MM.1S (cell line): ENCODE results near the gene TRIM54.

ENCODE experiments used
- CTCF ChIP-seq: fragments of 300-600 bp; sonication (generic); IDR thresholded peaks from 2 replicates; pipeline ENCODE4 v1.5.1; 2016; ENCODE audit warnings: antibody characterized with exemption, low read length, mixed read lengths
- EZH2 ChIP-seq: fragments of 300-600 bp; sonication (generic); optimal IDR thresholded peaks from 2 replicates; pipeline ENCODE3; 2017; ENCODE audit warnings: low read depth, mild to moderate bottlenecking, antibody characterized with exemption, low read length, mixed read lengths
- EZH2phosphoT487 ChIP-seq: fragments of 300-600 bp; sonication (generic); IDR thresholded peaks from 2 replicates; pipeline ENCODE4 v1.6.1; 2018; ENCODE audit warnings: antibody characterized with exemption, low read length

GRCh38 chr2:27353762-27354596 is 71.8 kb downstream of the TRIM54 start:
- no peak for TF ChIP-seq CTCF
- TF ChIP-seq EZH2, result no peak
- no peak for TF ChIP-seq EZH2phosphoT487
